OCI-LY7 (cell line): ENCODE results near the gene DERA. TPM values are rescaled to one million over a fixed set of nuclear protein-coding genes. Genes with fewer than 3 reads are reported as not detected.

Source experiments
- BruUV-seq: library from RNA; stranded (reverse); fragments of 400-500 nt; replicated peaks from 2 replicates; lab custom pipeline; 2021; lab: Mats Ljungman, UMichigan
- CTCF ChIA-PET: fragments of 300-600 bp; sonication (Branson Sonifier 250); formaldehyde crosslinking; loops from one replicate; lab custom pipeline; 2022; ENCODE audit warnings: antibody characterized with exemption; ENCODE audit not compliant: unreplicated experiment; lab: Charles Lee
- POLR2A ChIA-PET: fragments of 300-600 bp; sonication (Branson Sonifier 250); formaldehyde crosslinking; loops from one replicate; lab custom pipeline; 2022; ENCODE audit warnings: antibody characterized with exemption; lab: Charles Lee
- DNase-seq: peaks from one replicate; pipeline ENCODE4 v3.0.0-alpha.2; 2015; ENCODE audit warnings: low spot score
- H2AFZ ChIP-seq: fragments of 200-600 bp; sonication (generic), shearing (Covaris generic); 2 replicates; pipeline ENCODE4 v1.6.1; 2014; ENCODE audit warnings: mild to moderate bottlenecking, antibody characterized with exemption, low read length, moderate library complexity
- H3K27ac ChIP-seq: fragments of 200-600 bp; sonication (generic); 2 replicates; pipeline ENCODE4 v1.5.1; 2014; ENCODE audit warnings: mixed run types, low read depth, mild to moderate bottlenecking, moderate library complexity, low read length, inconsistent platforms; ENCODE audit not compliant: poor library complexity, severe bottlenecking
- H3K36me3 ChIP-seq: fragments of 200-600 bp; sonication (generic); 2 replicates; pipeline ENCODE4 v1.6.1; 2014; ENCODE audit warnings: mild to moderate bottlenecking, antibody characterized with exemption, low read length, moderate library complexity, mixed read lengths; ENCODE audit not compliant: insufficient read depth
- H3K4me1 ChIP-seq: fragments of 200-600 bp; sonication (generic); 2 replicates; pipeline ENCODE4 v1.5.1; 2014; ENCODE audit warnings: mild to moderate bottlenecking, low read length; ENCODE audit not compliant: insufficient read depth, poor library complexity, severe bottlenecking
- H3K4me2 ChIP-seq: fragments of 200-600 bp; sonication (generic); 2 replicates; pipeline ENCODE4 v1.6.1; 2014; ENCODE audit warnings: mild to moderate bottlenecking, low read length
- H3K4me3 ChIP-seq: fragments of 200-600 bp; sonication (generic); 2 replicates; pipeline ENCODE4 v1.5.1; 2014; ENCODE audit warnings: mild to moderate bottlenecking, low read depth, low read length; ENCODE audit not compliant: poor library complexity, severe bottlenecking
- H3K79me2 ChIP-seq: fragments of 200-600 bp; sonication (generic); 2 replicates; pipeline ENCODE4 v1.6.1; 2016; ENCODE audit warnings: low read depth, mild to moderate bottlenecking, low read length, moderate library complexity, mixed read lengths; ENCODE audit not compliant: insufficient read depth
- H3K9me2 ChIP-seq: fragments of 200-600 bp; sonication (generic); 2 replicates; pipeline ENCODE4 v1.6.1; 2016; ENCODE audit warnings: mild to moderate bottlenecking, low read length, mixed read lengths; ENCODE audit not compliant: insufficient read depth
- H3K9me3 ChIP-seq: fragments of 200-600 bp; sonication (generic); 2 replicates; pipeline ENCODE4 v1.6.1; 2014; ENCODE audit warnings: mild to moderate bottlenecking, mixed run types, low read length, mixed read lengths
- H4K20me1 ChIP-seq: fragments of 200-600 bp; sonication (generic); 2 replicates; pipeline ENCODE4 v1.6.1; 2014; ENCODE audit warnings: mild to moderate bottlenecking, antibody characterized with exemption, low read length, moderate library complexity, mixed read lengths; ENCODE audit not compliant: insufficient read depth
- EZH2phosphoT487 ChIP-seq: fragments of 200-600 bp; sonication (generic); IDR thresholded peaks from 2 replicates; pipeline ENCODE4 v1.6.1; 2018; ENCODE audit warnings: low read depth, borderline replicate concordance, mild to moderate bottlenecking, mixed run types, antibody characterized with exemption, low read length, moderate library complexity, mixed read lengths
- intact Hi-C: fragments of 100-400 bp; cut with micrococcal nuclease; formaldehyde crosslinking; loops from one replicate; pipeline ENCODE4 v1.10.0; 2022; ENCODE audit not compliant: unreplicated experiment
- total RNA-seq, 2 experiments: library from RNA; depleted of rRNA in 1 of 2; stranded (reverse); fragments of >200 nt in 1 of 2; shearing (Covaris generic) in 1 of 2; gene quantifications; 2 replicates each; pipeline ENCODE4 v1.2.3, GENCODE V29; 2014 to 2022
- TF ChIP-seq, protein P1 (sequence below): fragments of 200-600 bp; sonication (generic); conservative IDR thresholded peaks from 2 replicates; pipeline ENCODE4 v1.5.1; 2014; ENCODE audit warnings: mild to moderate bottlenecking, antibody characterized with exemption, low read length, moderate library complexity, mixed read lengths

The DERA gene
- total RNA-seq, 2 experiments from 2014 or later: 68.6 to 87.2 TPM

DNA sequence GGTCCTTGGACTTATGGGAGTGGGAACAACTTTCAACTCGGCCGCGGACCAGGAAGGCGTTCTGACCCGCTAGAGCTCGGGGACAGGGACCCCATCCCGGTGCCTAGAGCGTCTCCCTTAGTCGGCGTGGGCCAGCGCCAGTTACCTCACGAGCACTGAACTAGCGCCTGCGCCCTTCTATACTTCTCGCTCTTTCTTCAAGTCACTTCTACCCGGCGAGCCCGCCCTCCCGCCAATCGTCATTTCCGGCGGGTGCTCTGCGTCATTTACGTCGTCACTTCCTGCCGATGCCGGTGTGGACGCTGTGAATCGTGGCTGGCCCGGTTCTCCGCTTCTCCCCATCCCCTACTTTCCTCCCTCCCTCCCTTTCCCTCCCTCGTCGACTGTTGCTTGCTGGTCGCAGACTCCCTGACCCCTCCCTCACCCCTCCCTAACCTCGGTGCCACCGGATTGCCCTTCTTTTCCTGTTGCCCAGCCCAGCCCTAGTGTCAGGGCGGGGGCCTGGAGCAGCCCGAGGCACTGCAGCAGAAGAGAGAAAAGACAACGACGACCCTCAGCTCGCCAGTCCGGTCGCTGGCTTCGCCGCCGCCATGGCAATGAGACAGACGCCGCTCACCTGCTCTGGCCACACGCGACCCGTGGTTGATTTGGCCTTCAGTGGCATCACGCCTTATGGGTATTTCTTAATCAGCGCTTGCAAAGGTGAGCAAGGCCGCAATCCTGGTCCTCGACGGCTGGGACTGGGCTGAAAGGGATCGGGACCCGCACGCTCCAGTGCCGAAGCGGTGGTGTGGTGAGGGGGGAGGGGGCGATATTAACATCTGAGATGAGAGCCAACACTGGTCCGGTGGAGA, 28.8 kb upstream of the DERA start, which contains the start of gene STRAP:
TSS of gene STRAP (plus strand) at position 270 of the 854 bp plus-strand sequence. CDS start at position 591, 321 bp downstream.
- ChIA-PET POLR2A (interaction anchor here (0.7 to 2.3 kb wide), 8 partner anchors 12 to 264 kb away, joined by 3 to 25 read pairs (median 4); partner anchors contain the start of gene DERA), CTCF (no interaction called here)
- Histone ChIP-seq H2AFZ (peak within 1 kb of the TSS; percentile 98), H3K36me3 (peaks cover 40% of the 10 kb centered on the region), H4K20me1 (peaks cover 32% of the 10 kb centered on the region), H3K4me2 (peak within 1 kb of the TSS; percentile 93), H3K79me2 (peaks cover 51% of the 10 kb centered on the region), H3K9me3 (no peaks in the 10 kb centered on the region), H3K4me1 (peaks cover 18% of the 10 kb centered on the region), H3K9me2 (peaks cover 5% of the 10 kb centered on the region; the same call in 1 of the 2 replicates), H3K27ac (peak within 1 kb of the TSS; percentile 66), H3K4me3 (peak within 1 kb of the TSS; percentile 94)
- no peak for TF ChIP-seq EZH2phosphoT487
- TF ChIP-seq, protein P1, sequence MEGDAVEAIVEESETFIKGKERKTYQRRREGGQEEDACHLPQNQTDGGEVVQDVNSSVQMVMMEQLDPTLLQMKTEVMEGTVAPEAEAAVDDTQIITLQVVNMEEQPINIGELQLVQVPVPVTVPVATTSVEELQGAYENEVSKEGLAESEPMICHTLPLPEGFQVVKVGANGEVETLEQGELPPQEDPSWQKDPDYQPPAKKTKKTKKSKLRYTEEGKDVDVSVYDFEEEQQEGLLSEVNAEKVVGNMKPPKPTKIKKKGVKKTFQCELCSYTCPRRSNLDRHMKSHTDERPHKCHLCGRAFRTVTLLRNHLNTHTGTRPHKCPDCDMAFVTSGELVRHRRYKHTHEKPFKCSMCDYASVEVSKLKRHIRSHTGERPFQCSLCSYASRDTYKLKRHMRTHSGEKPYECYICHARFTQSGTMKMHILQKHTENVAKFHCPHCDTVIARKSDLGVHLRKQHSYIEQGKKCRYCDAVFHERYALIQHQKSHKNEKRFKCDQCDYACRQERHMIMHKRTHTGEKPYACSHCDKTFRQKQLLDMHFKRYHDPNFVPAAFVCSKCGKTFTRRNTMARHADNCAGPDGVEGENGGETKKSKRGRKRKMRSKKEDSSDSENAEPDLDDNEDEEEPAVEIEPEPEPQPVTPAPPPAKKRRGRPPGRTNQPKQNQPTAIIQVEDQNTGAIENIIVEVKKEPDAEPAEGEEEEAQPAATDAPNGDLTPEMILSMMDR: no peak
- intact Hi-C loops: loop anchor here (5.0 to 10.0 kb wide), 3 partner anchors 110 to 1108 kb away; a partner anchor contains a TSS
- no TSS peak for BruUV-seq
- peak; percentile 94 for DNase-seq

DNA sequence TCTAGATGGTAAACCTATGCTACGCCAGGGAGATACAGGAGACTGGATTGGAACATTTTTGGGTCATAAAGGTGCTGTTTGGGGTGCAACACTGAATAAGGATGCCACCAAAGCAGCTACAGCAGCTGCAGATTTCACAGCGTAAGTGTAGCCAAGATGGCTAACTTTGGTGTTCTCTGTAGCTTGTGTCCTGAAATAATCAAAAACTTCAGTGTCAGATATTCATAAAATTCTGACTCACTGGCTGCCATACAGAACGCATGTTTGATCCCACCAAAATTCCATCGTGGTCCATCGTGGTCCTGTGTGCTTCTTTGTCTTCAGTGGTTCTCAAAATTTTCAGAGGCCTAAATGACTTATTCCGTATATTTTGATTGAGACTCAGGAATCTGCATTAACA, 27.6 kb upstream of the DERA start:
- Histone ChIP-seq H3K9me2 (peaks cover 5% of the 10 kb centered on the region; the same call in 1 of the 2 replicates), H3K9me3 (no peaks in the 10 kb centered on the region), H3K36me3 (peaks cover 52% of the 10 kb centered on the region), H4K20me1 (peaks cover 32% of the 10 kb centered on the region), H3K27ac (no peak overlapping the region), H3K4me2 (peak overlapping the region; percentile 93), H3K4me3 (peak overlapping the region; percentile 94), H3K79me2 (peaks cover 63% of the 10 kb centered on the region), H3K4me1 (peaks cover 18% of the 10 kb centered on the region), H2AFZ (no peak overlapping the region)
- no TSS peak for BruUV-seq
- ChIA-PET CTCF (no interaction called here), POLR2A (interaction anchor here (0.8 to 2.3 kb wide), 10 partner anchors 14 to 284 kb away, joined by 3 to 25 read pairs (median 3); partner anchors contain the start of gene DERA)
- DNase-seq: peak; percentile 27
- TF ChIP-seq EZH2phosphoT487: no peak
- TF ChIP-seq, protein P1: no peak
- intact Hi-C loops: loop anchor here (5.0 to 10.0 kb wide), 3 partner anchors 109 to 1109 kb away; a partner anchor contains a TSS
